Measurements from ENCODE around the gene EPB41L2. TPM values are rescaled to one million over a fixed set of nuclear protein-coding genes. Genes with fewer than 3 reads are reported as not detected.

EPB41L2 gene
- total RNA-seq, 1 experiment from 2014 or later = 199 TPM

- in situ Hi-C loops (cut with HindIII; ENCODE audit: low pct_unique_long_range_greater_than_20kb, low sequenced_read_pairs) (no loop called here), intact Hi-C loops (cut with micrococcal nuclease; ENCODE audit: unreplicated experiment) (no loop called here)
- DNase-seq (ENCODE audit: low read depth, low spot score) (no peak), ATAC-seq (no peak)
- Histone ChIP-seq H3K9me3 (ENCODE audit: control insufficient read depth, insufficient read depth, low read depth, low read length) (no peaks in the 10 kb centered on the region), H3K36me3 (ENCODE audit: control insufficient read depth, insufficient read depth, low read length) (no peaks in the 10 kb centered on the region), H3K27ac (ENCODE audit: low read length) (no peak overlapping the region), H3K4me1 (ENCODE audit: control insufficient read depth, insufficient read depth, low read length) (no peaks in the 10 kb centered on the region), H3K27me3 (ENCODE audit: control insufficient read depth, insufficient read depth, low read length) (no peaks in the 10 kb centered on the region), H3K4me3 (ENCODE audit: low read depth in 2 of 2, low read length in 2 of 2) (no peak overlapping the region)
- ChIA-PET POLR2A (no interaction called here), CTCF (no interaction called here)
- BruUV-seq (replicated peaks) = no TSS peak
- TF ChIP-seq, protein P1, sequence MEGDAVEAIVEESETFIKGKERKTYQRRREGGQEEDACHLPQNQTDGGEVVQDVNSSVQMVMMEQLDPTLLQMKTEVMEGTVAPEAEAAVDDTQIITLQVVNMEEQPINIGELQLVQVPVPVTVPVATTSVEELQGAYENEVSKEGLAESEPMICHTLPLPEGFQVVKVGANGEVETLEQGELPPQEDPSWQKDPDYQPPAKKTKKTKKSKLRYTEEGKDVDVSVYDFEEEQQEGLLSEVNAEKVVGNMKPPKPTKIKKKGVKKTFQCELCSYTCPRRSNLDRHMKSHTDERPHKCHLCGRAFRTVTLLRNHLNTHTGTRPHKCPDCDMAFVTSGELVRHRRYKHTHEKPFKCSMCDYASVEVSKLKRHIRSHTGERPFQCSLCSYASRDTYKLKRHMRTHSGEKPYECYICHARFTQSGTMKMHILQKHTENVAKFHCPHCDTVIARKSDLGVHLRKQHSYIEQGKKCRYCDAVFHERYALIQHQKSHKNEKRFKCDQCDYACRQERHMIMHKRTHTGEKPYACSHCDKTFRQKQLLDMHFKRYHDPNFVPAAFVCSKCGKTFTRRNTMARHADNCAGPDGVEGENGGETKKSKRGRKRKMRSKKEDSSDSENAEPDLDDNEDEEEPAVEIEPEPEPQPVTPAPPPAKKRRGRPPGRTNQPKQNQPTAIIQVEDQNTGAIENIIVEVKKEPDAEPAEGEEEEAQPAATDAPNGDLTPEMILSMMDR (IDR thresholded peaks at IDR 0.05) = no peak
- TF ChIP-seq POLR2AphosphoS5 (IDR thresholded peaks at IDR 0.05; ENCODE audit: low read depth, low read length) = no peak
- TF ChIP-seq, protein P2, sequence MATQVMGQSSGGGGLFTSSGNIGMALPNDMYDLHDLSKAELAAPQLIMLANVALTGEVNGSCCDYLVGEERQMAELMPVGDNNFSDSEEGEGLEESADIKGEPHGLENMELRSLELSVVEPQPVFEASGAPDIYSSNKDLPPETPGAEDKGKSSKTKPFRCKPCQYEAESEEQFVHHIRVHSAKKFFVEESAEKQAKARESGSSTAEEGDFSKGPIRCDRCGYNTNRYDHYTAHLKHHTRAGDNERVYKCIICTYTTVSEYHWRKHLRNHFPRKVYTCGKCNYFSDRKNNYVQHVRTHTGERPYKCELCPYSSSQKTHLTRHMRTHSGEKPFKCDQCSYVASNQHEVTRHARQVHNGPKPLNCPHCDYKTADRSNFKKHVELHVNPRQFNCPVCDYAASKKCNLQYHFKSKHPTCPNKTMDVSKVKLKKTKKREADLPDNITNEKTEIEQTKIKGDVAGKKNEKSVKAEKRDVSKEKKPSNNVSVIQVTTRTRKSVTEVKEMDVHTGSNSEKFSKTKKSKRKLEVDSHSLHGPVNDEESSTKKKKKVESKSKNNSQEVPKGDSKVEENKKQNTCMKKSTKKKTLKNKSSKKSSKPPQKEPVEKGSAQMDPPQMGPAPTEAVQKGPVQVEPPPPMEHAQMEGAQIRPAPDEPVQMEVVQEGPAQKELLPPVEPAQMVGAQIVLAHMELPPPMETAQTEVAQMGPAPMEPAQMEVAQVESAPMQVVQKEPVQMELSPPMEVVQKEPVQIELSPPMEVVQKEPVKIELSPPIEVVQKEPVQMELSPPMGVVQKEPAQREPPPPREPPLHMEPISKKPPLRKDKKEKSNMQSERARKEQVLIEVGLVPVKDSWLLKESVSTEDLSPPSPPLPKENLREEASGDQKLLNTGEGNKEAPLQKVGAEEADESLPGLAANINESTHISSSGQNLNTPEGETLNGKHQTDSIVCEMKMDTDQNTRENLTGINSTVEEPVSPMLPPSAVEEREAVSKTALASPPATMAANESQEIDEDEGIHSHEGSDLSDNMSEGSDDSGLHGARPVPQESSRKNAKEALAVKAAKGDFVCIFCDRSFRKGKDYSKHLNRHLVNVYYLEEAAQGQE (IDR thresholded peaks at IDR 0.05; ENCODE audit: insufficient read depth in 1 of 2, low read depth in 2 of 2, low read length in 1 of 2) = no peak
These were observed 231.4 kb downstream of the EPB41L2 start for GRCh38 chr6:130831607-130832006.

DNA sequence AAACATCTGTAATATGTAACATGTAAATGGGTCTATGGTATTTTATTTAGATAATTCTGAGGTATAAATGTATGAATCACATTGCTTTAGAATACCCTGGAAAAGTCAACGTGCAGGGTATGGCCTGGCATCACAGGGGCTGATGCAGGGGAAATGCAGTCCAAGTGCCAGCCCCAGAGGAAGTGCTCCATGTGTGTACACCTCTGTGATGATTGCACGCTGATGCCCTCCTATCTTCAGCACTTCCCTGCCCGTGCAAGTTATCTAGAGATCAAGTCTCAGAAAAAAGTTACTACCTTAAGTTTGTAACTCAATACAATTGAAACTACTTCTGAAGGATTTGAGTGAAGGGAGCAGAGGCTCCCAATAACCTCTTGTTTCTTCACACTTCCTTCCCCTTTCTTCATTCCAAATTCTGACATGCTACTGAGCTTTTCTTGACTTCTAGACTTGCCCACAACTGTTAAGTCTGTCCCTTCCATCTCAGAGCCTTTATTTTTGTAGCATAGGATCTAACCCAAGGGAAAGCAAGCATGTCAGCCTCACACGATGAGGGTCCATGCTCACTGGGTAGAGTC is 233.6 kb downstream of the EPB41L2 start:
- Histone ChIP-seq H3K4me3 (ENCODE audit: low read depth in 2 of 2, low read length in 2 of 2) (no peak overlapping the region), H3K27me3 (ENCODE audit: control insufficient read depth, insufficient read depth, low read length) (no peaks in the 10 kb centered on the region), H3K9me3 (ENCODE audit: control insufficient read depth, insufficient read depth, low read depth, low read length) (no peaks in the 10 kb centered on the region), H3K4me1 (ENCODE audit: control insufficient read depth, insufficient read depth, low read length) (no peaks in the 10 kb centered on the region), H3K36me3 (ENCODE audit: control insufficient read depth, insufficient read depth, low read length) (no peaks in the 10 kb centered on the region), H3K27ac (ENCODE audit: low read length) (no peak overlapping the region)
- no peak for TF ChIP-seq SIN3A (IDR thresholded peaks at IDR 0.05; ENCODE audit: borderline replicate concordance, insufficient read depth, low read depth, low read length)
- TF ChIP-seq, protein P1 (IDR thresholded peaks at IDR 0.05) = no peak
- no peak for TF ChIP-seq TCF7L2 (IDR thresholded peaks at IDR 0.05; ENCODE audit: low read depth, low read length)
- TF ChIP-seq, protein P2 (IDR thresholded peaks at IDR 0.05; ENCODE audit: insufficient read depth in 1 of 2, low read depth in 2 of 2, low read length in 1 of 2) = no peak
- TF ChIP-seq POLR2AphosphoS5 (IDR thresholded peaks at IDR 0.05; ENCODE audit: low read depth, low read length) = no peak
- intact Hi-C loops (cut with micrococcal nuclease; ENCODE audit: unreplicated experiment) (no loop called here), in situ Hi-C loops (cut with HindIII; ENCODE audit: low pct_unique_long_range_greater_than_20kb, low sequenced_read_pairs) (no loop called here)
- ChIA-PET CTCF (no interaction called here), POLR2A (no interaction called here)
- DNase-seq (ENCODE audit: low read depth, low spot score) (no peak), ATAC-seq (no peak)
- no TSS peak for BruUV-seq (replicated peaks)
